ENCODE measurements around the gene TLE1.

DNA sequence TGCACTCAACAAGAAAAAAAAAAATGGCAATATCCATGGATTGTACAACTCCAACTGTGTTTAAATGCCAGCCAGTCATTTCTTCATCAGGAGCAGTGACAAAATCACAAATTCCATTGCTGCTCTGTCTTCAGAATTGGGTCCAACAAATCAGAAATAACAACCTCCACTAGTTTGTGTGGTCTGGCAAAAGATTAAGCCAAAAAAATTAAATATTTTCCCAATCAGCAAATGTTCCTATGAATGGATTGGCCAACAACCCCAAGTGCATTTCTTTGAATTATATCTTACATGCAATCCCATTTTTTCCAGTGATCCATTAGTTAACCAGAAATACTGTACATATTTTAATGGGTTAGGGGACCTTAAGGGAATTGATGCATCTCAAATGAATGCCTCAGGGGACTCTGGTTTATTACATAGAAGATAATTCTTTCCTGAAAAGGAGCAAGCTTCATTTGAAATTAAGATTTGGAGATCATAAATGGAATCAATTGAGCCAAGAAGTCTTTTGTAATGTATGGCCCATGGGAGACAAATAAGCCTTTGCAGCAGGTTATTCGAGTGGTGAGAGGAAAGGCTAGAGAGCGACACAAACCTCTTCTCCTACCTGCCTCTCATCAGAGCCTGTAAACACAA, 131.8 kb downstream of the TLE1 start:
- TF ChIP-seq GATA2 (IDR thresholded peaks at IDR 0.05; ENCODE audit: low read depth, low read length) (no peak), GATA3 (IDR thresholded peaks at IDR 0.05; ENCODE audit: low read depth, low read length) (no peak)

All from SH-SY5Y (cell line).